Testis (tissue), 3 donors: ENCODE measurements around the gene SIGLEC10. TPM values are rescaled to one million over a fixed set of nuclear protein-coding genes. Genes with fewer than 3 reads are reported as not detected.
A peak's percentile ranks its signal among the peaks of the same experiment; 100 is the strongest.

ENCODE experiments used
- DNase-seq: peaks from one replicate; pipeline ENCODE4 v3.0.0-alpha.2; 2019
- H3K27ac ChIP-seq, 2 donors: fragments of 200-600 bp; sonication (generic); one replicate each; pipeline ENCODE4 v1.5.1; 2019
- H3K27me3 ChIP-seq: fragments of 200-600 bp; sonication (generic); one replicate; pipeline ENCODE4 v1.5.1; 2019
- H3K36me3 ChIP-seq: fragments of 200-600 bp; sonication (generic); one replicate; pipeline ENCODE4 v1.5.1; 2017; ENCODE audit warnings: low read depth; ENCODE audit errors: missing control alignments
- H3K4me1 ChIP-seq: fragments of 200-600 bp; sonication (generic); one replicate; pipeline ENCODE4 v1.5.1; 2019
- H3K4me3 ChIP-seq, 2 donors: fragments of 200-600 bp; sonication (generic); one replicate each; pipeline ENCODE4 v1.5.1; 2017 to 2019
- H3K9me3 ChIP-seq: fragments of 200-600 bp; sonication (generic); one replicate; pipeline ENCODE4 v1.5.1; 2017
- POLR2A ChIP-seq: fragments of 450-650 bp; IDR thresholded peaks from one replicate; pipeline ENCODE4 v1.6.1; 2017; ENCODE audit warnings: antibody characterized with exemption, mild to moderate bottlenecking, moderate library complexity
- WGBS, 2 donors: methylation state at CpG; one replicate each; pipeline ENCODE4 v1.1.5; 2018; 5-methylcytosine and 5-hydroxymethylcytosine counted together
- intact Hi-C: fragments of 100-400 bp; cut with DNase I; formaldehyde crosslinking; loops from one replicate; pipeline ENCODE4 v1.15.1; 2023; ENCODE audit warnings: low total_unique reads
- polyA plus RNA-seq: library from polyadenylated mRNA; stranded (reverse); fragments of 350-450 nt; fragmentation: Illumina TruSeq; extraction: RNeasy Lipid Tissue Mini Kit (QIAGEN cat#74804); gene quantifications from one replicate; pipeline ENCODE4 v1.2.3, GENCODE V29; 2014; ENCODE audit warnings: low read depth, low replicate concordance; ENCODE audit not compliant: insufficient read depth
- small RNA-seq, 2 donors: library from RNA; depleted of rRNA; stranded (forward); fragments of <200 nt; gene quantifications; one replicate each; pipeline ENCODE3, GENCODE V24; 2016
- total RNA-seq, 2 donors: library from RNA; depleted of rRNA; stranded (reverse); fragments of >200 nt; gene quantifications; one replicate each; pipeline ENCODE4 v1.2.3, GENCODE V29; 2016
- TF ChIP-seq, protein P1 (sequence below), 3 experiments: fragments of 450-650 bp in 2 of 3; fragments of 200-600 bp in 1 of 3; sonication (generic) in 1 of 3; IDR thresholded peaks; one replicate each; pipeline ENCODE4 v1.5.1; 2016 to 2019; ENCODE audit warnings: antibody characterized with exemption in 3 of 3, mild to moderate bottlenecking in 2 of 3, moderate library complexity in 1 of 3

The SIGLEC10 gene
- total and polyA plus RNA-seq, 3 donors from 2014 or later: 0.87 to 2.3 (median 2.2) TPM

DNA sequence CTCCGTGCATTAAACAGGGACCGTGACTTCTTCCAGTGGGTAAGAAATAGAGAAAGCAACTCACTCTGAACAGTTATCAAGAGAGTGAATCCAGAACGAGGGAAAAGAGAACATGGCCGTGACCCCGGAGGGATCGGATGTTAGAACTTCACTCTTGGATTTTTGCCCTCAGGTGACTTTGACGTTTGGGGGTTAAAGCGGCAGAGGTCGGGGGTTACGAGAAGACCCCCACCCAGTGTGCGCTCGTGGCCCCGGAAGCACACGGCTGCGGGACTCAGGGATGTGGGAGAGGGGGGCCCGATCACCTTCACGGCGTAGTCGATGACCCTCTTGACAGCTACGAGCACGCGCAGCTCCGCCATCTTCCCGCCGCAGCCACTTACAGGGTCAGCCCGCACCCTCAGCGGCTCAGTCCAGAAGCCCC lies 51.5 kb downstream of the SIGLEC10 start, which contains the start of gene ETFB:
ETFB (minus strand) TSS at position 424 of the 424 bp plus-strand sequence; CDS start at position 362, 62 bp downstream.
- WGBS, 2 donors: 0% methylated on average over 15 to 22 of the region's 27 CpGs
- H3K4me1 ChIP-seq: peaks cover 14% of the 10 kb centered on the region
- H3K36me3 ChIP-seq: no peaks in the 10 kb centered on the region
- peak within 1 kb of the TSS; percentile 87 to 95 for H3K27ac ChIP-seq
- H3K9me3 ChIP-seq: no peaks in the 10 kb centered on the region
- peak within 1 kb of the TSS; percentile 69 to 74 for H3K4me3 ChIP-seq
- no peak for TF ChIP-seq POLR2A
- TF ChIP-seq, protein P1, sequence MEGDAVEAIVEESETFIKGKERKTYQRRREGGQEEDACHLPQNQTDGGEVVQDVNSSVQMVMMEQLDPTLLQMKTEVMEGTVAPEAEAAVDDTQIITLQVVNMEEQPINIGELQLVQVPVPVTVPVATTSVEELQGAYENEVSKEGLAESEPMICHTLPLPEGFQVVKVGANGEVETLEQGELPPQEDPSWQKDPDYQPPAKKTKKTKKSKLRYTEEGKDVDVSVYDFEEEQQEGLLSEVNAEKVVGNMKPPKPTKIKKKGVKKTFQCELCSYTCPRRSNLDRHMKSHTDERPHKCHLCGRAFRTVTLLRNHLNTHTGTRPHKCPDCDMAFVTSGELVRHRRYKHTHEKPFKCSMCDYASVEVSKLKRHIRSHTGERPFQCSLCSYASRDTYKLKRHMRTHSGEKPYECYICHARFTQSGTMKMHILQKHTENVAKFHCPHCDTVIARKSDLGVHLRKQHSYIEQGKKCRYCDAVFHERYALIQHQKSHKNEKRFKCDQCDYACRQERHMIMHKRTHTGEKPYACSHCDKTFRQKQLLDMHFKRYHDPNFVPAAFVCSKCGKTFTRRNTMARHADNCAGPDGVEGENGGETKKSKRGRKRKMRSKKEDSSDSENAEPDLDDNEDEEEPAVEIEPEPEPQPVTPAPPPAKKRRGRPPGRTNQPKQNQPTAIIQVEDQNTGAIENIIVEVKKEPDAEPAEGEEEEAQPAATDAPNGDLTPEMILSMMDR (IDR thresholded peaks at IDR 0.05): no peak
- DNase-seq: no peak
- no peaks in the 10 kb centered on the region for H3K27me3 ChIP-seq
- intact Hi-C loops: no loop called here

DNA sequence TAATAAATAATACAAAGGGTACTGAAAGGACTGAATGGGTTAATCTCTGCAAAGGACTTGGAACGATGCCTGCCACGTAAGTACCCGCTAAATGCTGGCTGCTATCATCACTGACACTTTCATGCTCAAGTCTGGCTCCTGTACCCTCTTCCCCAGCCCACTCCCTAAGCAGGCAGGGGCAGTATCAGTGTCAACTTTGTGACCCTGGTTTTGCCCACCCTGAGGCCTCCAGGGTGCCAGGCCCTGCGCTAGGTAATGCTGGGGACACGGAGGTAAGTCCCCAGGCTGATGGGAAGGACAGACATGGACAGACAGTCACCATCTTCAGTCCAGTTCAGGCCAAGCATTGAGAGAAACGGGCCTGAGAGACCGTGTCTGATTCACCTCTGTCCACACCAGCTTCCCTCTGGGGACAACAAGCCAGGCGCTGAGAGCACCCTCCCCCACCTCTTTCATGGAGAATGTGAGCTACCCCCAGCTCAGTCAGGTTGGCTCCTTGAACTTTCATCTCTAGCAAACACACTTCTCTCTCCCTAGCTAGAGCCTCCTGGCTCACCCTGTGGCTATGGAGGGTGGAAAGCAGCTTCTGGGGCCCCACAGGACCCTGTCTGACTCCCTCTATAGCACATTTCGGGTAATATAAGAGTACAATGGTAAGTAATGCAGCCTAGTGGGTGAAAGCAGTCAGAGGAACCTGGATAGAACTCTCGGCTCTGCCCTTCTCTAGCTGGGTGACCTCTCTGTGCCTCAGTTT lies 52.1 kb downstream of the SIGLEC10 start:
- peak overlapping the region; percentile 87 to 95 for H3K27ac ChIP-seq
- H3K27me3 ChIP-seq: no peaks in the 10 kb centered on the region
- peaks cover 14% of the 10 kb centered on the region for H3K4me1 ChIP-seq
- DNase-seq: peak; percentile 34
- no peaks in the 10 kb centered on the region for H3K9me3 ChIP-seq
- no peak for TF ChIP-seq POLR2A
- TF ChIP-seq, protein P1 (IDR thresholded peaks at IDR 0.05): no peak
- intact Hi-C loops: no loop called here
- H3K4me3 ChIP-seq: peak overlapping the region; percentile 69 to 74
- no peaks in the 10 kb centered on the region for H3K36me3 ChIP-seq
- 13 to 20% methylated on average over 6 to 10 of the region's 10 CpGs for WGBS, 2 donors

DNA sequence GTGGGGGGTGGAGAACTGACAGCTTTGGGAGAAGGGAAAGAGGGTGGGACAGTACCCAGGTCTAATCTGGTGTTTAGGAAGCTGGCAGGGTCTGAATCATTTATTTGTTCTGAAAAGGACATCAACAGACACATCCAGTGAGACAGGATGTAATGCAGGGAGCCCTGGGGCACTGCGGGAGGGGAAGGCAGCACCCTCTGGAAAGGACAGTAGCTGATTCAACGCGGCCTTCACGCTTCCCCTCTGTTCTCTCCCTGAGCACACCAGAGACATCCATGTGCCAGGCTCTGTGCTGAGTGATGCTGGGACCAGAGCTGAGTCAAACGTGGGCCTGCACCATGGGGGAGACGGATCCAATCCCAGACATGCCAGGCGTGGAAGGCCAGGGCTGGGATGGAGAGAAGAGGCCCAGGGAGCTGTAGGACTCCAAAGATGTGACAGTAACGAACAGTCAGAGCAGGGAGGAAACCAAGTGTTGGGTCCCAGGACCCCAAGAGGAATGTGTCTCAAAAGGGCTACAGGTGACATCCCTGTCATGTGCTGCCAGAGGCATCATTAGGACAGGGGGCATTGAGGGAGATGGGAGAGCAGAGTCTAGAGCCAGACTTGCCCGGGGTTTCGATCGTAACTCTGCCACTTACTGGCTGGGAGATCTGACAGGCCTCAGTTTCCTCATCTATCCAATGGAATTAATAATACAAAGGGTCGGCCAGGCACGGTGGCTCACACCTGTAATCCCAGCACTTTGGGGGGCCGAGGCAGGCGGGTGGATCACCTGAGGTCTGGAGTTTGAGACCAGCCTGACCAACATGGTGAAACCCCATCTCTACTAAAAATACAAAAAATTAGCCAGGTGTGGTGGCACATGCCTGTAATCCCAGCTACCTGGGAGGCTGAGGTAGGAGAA lies 53.0 kb downstream of the SIGLEC10 start:
- no peak for TF ChIP-seq POLR2A
- TF ChIP-seq, protein P1 (IDR thresholded peaks at IDR 0.05): no peak
- H3K4me1 ChIP-seq: peaks cover 14% of the 10 kb centered on the region
- no peaks in the 10 kb centered on the region for H3K27me3 ChIP-seq
- intact Hi-C loops: no loop called here
- 76 to 87% methylated on average over 14 to 15 of the region's 15 CpGs for WGBS, 2 donors
- H3K4me3 ChIP-seq: no peak overlapping the region
- no peaks in the 10 kb centered on the region for H3K36me3 ChIP-seq
- no peak overlapping the region for H3K27ac ChIP-seq
- DNase-seq: no peak
- no peaks in the 10 kb centered on the region for H3K9me3 ChIP-seq

DNA sequence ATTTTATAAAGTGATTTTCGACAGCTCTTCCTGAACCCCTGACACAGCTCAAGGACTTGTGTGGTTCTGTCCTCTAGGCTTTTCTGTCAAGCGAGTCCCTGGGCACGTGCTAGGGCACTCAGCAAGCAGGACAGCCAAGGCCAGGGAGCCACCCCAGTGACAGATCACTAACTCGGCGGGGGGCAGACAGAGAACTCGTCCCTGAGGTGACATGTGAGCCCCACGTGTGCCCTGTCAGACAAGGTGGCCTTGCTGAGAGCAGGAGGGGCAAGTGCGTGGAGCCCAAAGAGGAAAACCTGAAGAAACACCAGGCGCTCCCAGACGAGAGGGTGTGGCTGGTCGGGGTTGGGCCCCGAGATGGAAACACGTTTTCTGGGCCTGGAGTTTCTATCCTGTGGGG lies 56.2 kb downstream of the SIGLEC10 start:
- H3K4me1 ChIP-seq: peaks cover 14% of the 10 kb centered on the region

More for the DNA sequence above, 56.2 kb downstream of the SIGLEC10 start:
- Histone ChIP-seq H3K27ac (no peak overlapping the region), H3K9me3 (no peaks in the 10 kb centered on the region), H3K4me3 (no peak overlapping the region), H3K36me3 (no peaks in the 10 kb centered on the region), H3K27me3 (no peaks in the 10 kb centered on the region)
- TF ChIP-seq, protein P1 (IDR thresholded peaks at IDR 0.05): no peak
- no peak for TF ChIP-seq POLR2A
- DNase-seq: no peak
- 89 to 94% methylated on average over 10 to 13 of the region's 13 CpGs for WGBS, 2 donors
- intact Hi-C loops: no loop called here

Small RNA genes lying within 50 kb of the gene (small RNA-seq; reads per million reads assigned to genes)
- 0 reads per million in 2 donors for gene AC020914.5

Other genes with a start within 250 kb of the SIGLEC10 start
- gene CD33, start 192.6 kb downstream of the SIGLEC10 start, total RNA-seq: 1 to 10 TPM; 1.3 to 1.7 TPM
- 3.8 TPM for gene CD33, start 192.6 kb downstream of the SIGLEC10 start, polyA plus RNA-seq
- gene SIGLECL1, start 166.6 kb downstream of the SIGLEC10 start, total RNA-seq: 10 to 100 TPM; 18.7 to 23.8 TPM
- gene SIGLECL1, start 166.6 kb downstream of the SIGLEC10 start, polyA plus RNA-seq: 103 TPM
- gene IGLON5, start 106.0 kb downstream of the SIGLEC10 start, total RNA-seq: 10 to 100 TPM; 13.3 to 16.0 TPM
- 13.9 TPM for gene IGLON5, start 106.0 kb downstream of the SIGLEC10 start, polyA plus RNA-seq
- gene VSIG10L, start 75.5 kb downstream of the SIGLEC10 start, total RNA-seq: 10 to 100 TPM; 10.5 to 12.0 TPM
- 5.8 TPM for gene VSIG10L, start 75.5 kb downstream of the SIGLEC10 start, polyA plus RNA-seq
- 100 to 1,000 TPM; 110 to 146 TPM for gene ETFB, start 51.3 kb downstream of the SIGLEC10 start, total RNA-seq
- gene ETFB, start 51.3 kb downstream of the SIGLEC10 start, polyA plus RNA-seq: 109 TPM
- 10 to 100 TPM; 10.0 to 26.4 TPM for gene CLDND2, start 48.6 kb downstream of the SIGLEC10 start, total RNA-seq
- 41.2 TPM for gene CLDND2, start 48.6 kb downstream of the SIGLEC10 start, polyA plus RNA-seq
- under 1 TPM in 1 of 2 donors, not detected in 1; 0.63 TPM for gene NKG7, start 45.0 kb downstream of the SIGLEC10 start, total RNA-seq
- 8.7 TPM for gene NKG7, start 45.0 kb downstream of the SIGLEC10 start, polyA plus RNA-seq
- gene LIM2, start 29.7 kb downstream of the SIGLEC10 start, total RNA-seq: under 1 TPM in 1 of 2 donors, not detected in 1; 0.31 TPM
- gene LIM2, start 29.7 kb downstream of the SIGLEC10 start, polyA plus RNA-seq: 0.91 TPM
- gene C19orf84, start 27.1 kb downstream of the SIGLEC10 start, total RNA-seq: 10 to 100 TPM; 23.1 to 31.2 TPM
- 38.8 TPM for gene C19orf84, start 27.1 kb downstream of the SIGLEC10 start, polyA plus RNA-seq
- 1 to 10 TPM in 1 of 2 donors, under 1 TPM in 1; 0.31 to 3.1 TPM for gene SIGLEC8, start 40.8 kb upstream of the SIGLEC10 start, total RNA-seq
- 0.61 TPM for gene SIGLEC8, start 40.8 kb upstream of the SIGLEC10 start, polyA plus RNA-seq
- not detected for gene CEACAM18, start 60.9 kb upstream of the SIGLEC10 start, total RNA-seq
- gene CEACAM18, start 60.9 kb upstream of the SIGLEC10 start, polyA plus RNA-seq: not detected
- not detected for gene SIGLEC12, start 84.2 kb upstream of the SIGLEC10 start, total RNA-seq
- 1.0 TPM for gene SIGLEC12, start 84.2 kb upstream of the SIGLEC10 start, polyA plus RNA-seq
- gene SIGLEC6, start 114.0 kb upstream of the SIGLEC10 start, total RNA-seq: 1 to 10 TPM in 1 of 2 donors, under 1 TPM in 1; 0.55 to 1.1 TPM
- 0.29 TPM for gene SIGLEC6, start 114.0 kb upstream of the SIGLEC10 start, polyA plus RNA-seq
- 10 to 100 TPM; 12.1 to 12.3 TPM for gene ZNF175, start 153.6 kb upstream of the SIGLEC10 start, total RNA-seq
- 11.0 TPM for gene ZNF175, start 153.6 kb upstream of the SIGLEC10 start, polyA plus RNA-seq
- gene SIGLEC5, start 212.8 kb upstream of the SIGLEC10 start, total RNA-seq: not detected
- gene SIGLEC5, start 212.8 kb upstream of the SIGLEC10 start, polyA plus RNA-seq: not detected
- 1 to 10 TPM; 3.7 to 5.7 TPM for gene SIGLEC14, start 229.2 kb upstream of the SIGLEC10 start, total RNA-seq
- 1.5 TPM for gene SIGLEC14, start 229.2 kb upstream of the SIGLEC10 start, polyA plus RNA-seq